Activated CD4-positive, alpha-beta T cell treated with anti-CD3 and anti-CD28 coated beads, Interleukin-2, amount 50 U/mL, for 1 hour (primary cell): Measurements from ENCODE around the gene SPIRE2.
"Not testable (repeated sequence)": the region's sequence is repeated elsewhere in the genome, so short reads cannot be mapped to it uniquely, and the experiment has no call there.

ENCODE experiments used
- DNase-seq: peaks from one replicate; pipeline ENCODE4 v3.0.0-alpha.2; 2020

The SPIRE2 gene

DNA sequence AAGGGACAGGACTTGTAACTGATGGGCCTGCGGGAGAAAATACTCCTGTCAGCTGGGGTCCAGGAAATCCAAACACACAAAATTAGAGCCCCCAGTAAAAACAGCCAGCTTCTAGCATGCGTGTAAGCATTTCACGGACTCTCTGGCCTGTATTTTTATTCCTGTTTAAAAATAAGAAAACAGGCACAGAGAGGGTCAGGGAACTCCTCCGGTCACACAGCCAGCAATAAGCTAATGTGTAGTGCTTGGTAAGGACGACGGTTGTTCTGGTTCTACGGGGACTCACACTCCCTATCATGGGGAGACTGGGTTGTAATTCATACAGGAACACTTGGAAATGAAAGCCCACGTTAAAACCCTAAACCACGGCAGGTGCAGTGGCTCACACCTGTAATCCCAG, 43.6 kb downstream of the SPIRE2 start:
- no peak for DNase-seq

- DNase-seq: peak; percentile 87
Measured at GRCh38 chr16:89873109-89873971, 45.1 kb downstream of the SPIRE2 start, which contains the start of gene TCF25. Gene TCF25 (plus strand): TSS chr16:89873592. CDS start chr16:89873668, 76 bp downstream.

- peak; percentile 96 for DNase-seq
Measured at GRCh38 chr16:89873972-89874689, 45.9 kb downstream of the SPIRE2 start.

DNA sequence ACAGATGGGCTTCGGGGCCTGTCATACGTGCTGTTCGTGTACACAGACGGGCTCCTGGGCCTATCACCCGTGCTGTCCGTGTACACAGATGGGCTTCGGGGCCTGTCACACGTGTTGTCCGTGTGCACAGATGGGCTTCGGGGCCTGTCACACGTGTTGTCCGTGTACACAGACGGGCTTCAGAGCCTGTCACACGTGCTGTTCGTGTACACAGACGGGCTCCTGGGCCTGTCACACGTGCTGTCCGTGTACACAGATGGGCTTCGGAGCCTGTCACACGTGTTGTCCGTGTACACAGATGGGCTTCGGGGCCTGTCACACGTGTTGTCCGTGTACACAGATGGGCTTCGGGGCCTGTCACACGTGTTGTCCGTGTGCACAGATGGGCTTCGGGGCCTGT, 50.8 kb downstream of the SPIRE2 start:
- DNase-seq: not testable (repeated sequence)

- DNase-seq: no peak
Measured at GRCh38 chr16:89880477-89881367, 52.4 kb downstream of the SPIRE2 start.

DNA sequence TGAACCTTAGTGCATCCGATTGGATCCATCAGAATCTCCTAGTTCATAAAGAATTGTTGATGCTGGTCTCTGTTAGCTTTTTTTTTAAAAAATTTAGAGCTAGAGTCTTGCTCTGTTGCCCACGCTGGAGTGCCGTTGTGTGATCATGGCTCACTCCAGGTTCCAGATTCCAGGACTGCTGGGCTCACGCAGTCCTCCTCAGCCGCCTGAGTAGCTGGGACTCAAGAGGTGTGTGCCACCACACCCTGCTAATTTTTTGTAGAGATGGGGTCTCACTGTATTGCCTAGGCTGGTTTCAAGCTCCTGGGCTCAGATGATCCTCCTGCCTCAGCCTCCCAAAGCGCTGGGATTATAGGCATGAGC, 53.1 kb downstream of the SPIRE2 start:
- no peak for DNase-seq

DNA sequence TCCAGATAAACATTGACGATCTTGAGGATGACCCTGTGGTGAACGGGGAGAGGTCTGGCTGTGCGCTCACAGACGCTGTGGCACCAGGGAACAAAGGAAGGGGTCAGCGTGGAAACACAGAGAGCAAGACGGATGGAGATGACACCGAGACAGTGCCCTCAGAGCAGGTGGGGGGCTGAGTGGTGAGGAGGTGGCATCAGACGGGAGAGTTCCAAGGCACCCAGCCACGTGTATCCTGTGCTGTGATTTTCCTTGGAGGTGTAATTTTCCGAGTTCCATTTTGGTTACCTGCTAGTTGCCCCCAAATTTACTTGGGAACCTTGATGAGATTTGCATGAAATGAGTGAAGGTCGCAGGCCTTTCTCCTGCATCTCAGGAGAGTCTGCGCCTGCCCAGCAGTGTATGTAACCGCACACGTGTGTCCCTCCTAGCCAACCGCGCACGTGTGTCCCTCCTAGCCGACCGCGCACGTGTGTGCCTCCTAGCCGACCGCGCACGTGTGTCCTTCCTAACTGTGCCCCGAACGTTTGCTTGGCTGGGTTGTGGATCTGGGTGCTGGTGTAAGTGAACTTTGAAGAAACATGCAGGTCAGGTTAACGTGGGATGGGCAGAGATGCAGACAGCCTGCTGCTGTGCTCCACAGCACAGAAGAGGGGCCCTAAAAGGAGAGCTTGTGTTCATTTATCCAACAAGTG, 55.2 kb downstream of the SPIRE2 start:
- no peak for DNase-seq

DNA sequence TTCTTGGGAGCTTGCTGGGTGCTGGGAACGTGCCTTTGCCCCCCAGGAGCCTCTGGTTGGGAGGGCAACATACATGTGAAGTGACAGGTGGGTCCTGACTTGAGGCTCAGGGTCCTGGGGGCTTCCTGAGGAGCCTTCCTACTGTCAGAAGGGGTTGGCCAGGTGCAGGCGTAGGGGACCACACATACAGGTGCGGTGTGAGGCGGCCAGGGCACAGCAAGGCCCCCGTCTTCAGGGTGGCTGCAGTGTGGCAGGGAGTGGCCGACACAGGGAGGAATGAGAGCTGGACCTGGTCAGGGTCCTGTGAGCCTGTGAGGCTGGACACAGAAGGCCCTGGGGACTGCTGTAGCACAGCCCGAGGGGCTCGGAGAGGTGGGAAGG, 55.8 kb downstream of the SPIRE2 start:
- no peak for DNase-seq

- DNase-seq: no peak
Measured at GRCh38 chr16:89887243-89887642, 59.0 kb downstream of the SPIRE2 start.

DNA sequence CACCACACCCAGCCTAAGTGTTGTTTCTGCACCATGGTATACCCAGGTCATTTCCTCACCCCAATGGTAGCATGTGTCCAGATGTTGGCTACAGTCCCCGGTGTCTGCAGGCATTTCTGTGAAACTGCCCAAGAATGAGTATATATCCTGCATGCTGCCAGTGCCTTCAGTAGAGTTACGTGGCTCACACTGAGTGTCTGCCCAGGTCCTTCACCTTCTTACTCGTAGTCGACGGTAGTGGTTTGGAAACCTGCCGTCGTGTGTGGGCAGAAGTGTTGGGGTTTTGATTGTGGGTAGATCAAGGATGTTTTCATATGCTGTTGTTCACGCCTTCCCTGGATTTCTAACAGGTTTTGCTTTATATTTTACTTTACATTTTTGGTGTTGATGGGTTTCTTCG, 61.9 kb downstream of the SPIRE2 start:
- no peak for DNase-seq

- no peak for DNase-seq
Measured at GRCh38 chr16:89890886-89891657, 62.8 kb downstream of the SPIRE2 start.

- no peak for DNase-seq
Measured at GRCh38 chr16:89892055-89892630, 63.9 kb downstream of the SPIRE2 start.

DNA sequence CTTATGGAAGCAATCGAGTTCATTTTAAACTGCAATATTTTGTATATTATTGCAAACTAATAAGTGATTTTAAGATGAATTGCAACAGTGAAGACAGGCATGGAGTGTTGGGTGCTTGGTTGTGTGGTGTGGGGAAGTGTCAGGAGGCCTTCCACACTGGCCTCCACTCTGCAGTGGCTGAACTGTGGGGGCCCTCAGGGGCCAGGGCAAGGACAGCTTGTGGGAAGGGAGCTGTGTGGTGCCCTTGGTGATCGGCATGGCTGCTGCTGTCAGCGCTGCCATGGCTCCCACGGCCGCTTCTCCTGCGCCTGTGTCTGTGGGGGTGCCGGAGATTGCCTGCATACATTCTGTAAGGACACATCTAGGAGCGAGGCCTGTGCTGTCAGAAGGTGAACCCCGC, 64.4 kb downstream of the SPIRE2 start:
- no peak for DNase-seq

DNA sequence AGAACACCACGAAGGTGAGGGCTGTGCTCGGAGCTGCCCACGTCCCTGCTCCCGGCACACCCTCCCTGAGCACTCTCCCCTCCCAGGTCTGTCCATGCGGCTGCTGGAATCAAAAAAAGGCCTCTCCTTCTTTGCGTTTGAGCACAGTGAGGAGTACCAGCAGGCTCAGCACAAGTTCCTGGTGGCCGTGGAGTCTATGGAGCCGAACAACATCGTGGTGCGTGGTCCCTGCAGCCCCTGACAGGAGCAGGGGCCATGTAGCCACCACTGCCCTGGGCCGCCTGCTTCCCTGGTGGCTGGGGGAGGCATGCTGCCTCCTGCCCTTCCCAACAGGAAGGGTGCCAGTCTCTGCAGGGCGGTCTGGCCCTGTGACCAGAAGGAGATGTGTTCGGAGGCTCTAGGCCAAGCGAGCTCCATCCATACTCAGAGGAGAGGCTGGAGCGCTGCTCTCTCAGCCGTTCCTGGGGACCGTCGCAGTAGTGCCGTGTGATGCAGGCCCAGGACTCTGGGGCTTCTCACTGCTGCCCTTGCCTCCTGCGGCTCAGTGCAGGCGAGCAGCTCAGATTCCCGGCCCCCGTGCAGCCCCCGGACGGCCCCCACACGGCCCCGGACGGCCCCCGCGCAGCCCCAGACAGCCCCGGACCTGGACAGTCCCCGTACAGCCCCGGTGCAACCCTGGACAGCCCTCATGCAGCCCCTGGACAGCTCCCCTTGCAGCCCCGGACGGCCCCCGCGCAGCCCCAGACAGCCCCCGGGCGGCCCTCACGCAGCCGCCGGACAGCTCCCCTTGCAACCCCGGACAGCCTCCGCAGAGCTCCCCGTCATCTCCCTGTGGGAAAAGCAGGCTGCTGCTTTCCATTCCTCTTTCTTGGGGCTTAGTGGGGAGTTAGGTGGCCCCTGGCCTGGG, 65.6 kb downstream of the SPIRE2 start:
- DNase-seq: no peak

DNA sequence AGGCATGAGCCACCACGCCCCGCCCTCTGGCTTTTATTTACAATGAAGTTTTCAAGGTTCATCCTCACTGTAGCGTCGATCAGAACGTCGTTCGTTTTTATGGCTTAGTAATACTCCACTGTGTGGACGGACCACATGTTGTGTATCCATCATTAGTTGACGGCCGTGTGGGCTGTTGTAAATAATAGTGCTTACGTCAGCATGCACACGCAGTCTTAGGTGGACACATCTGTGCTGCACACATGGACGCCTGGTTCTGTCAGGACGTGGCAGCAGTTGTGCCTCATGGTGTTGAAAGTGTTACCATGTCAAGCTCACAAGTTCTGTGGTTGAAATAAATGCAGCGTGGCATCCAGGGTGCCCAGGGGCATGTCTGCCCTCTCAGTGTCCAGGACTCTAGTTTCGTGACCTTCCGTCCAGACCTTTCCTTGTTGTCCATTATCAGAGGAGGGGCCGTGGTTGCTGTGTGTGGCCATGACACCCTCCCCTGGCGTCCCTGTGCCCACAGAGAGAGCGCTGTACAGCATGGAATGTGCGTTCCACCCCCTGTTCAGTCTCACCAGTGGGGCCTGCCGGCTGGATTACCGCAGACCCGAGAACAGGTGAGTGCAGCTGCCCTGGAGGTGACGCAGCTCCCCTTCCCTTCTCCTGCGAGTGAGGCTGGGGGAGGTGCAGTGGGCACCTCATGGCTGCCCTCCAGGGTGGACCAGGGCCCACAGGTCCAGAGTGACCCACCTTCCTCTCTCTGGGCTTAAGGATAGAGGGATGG, 67.4 kb downstream of the SPIRE2 start:
- no peak for DNase-seq

GRCh38 chr16:89897204-89897603, 68.9 kb downstream of the SPIRE2 start:
- DNase-seq: no peak

GRCh38 chr16:89898201-89898967, 70.1 kb downstream of the SPIRE2 start:
- no peak for DNase-seq

DNA sequence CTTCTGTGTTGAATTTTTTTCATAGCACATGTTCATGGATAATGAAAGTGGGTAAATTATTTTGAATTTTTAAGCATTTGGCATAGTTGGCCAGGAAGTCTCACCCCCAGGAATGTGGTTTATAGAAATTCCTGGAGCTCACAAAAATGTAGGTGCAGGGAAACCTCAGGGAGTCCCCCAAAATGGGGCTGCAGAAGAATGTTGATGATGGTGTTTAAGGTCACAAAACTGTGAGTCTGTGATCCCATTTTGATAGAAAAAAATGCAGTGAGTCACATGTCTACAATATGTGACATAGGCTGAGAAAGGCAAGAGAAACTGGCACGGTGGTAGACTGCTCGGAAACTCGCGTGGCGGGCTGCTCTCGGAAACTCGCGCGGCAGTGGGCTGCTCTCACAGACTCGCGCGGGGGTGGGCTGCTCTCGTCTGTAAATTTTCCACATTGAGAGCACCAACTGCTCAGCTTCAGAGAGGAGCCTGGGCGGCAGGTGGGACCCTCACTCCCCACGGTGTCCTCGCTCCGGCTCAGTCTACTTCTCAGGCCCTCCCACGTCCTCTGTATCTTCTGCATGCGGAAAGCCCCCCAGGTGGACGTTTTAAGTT, 71.7 kb downstream of the SPIRE2 start:
- no peak for DNase-seq
